ENCODE data around the gene CBFB.

- no peak for TF ChIP-seq CTCF (IDR thresholded peaks at IDR 0.05)
- no peak for TF ChIP-seq POLR2A (IDR thresholded peaks at IDR 0.05)
- TF ChIP-seq EP300 (IDR thresholded peaks at IDR 0.05): no peak
- TF ChIP-seq POLR2AphosphoS5 (IDR thresholded peaks at IDR 0.05): no peak
These were observed 44.0 kb upstream of the CBFB start for GRCh38 chr16:66984892-66985311.
